Psoas muscle (tissue), 8 donors: ENCODE results near the gene POLE4. TPM values are rescaled to one million over a fixed set of nuclear protein-coding genes. Genes with fewer than 3 reads are reported as not detected.

ENCODE experiments used
- ATAC-seq, 4 donors: fragments of 200-7000 bp; cut with Tn5 transposase; one replicate each; pipeline ENCODE4 v1.9.1; 2020; ENCODE audit warnings: moderate library complexity in 3 of 4, mild to moderate bottlenecking in 2 of 4
- DNase-seq, 2 donors: peaks; one replicate each; pipeline ENCODE4 v3.0.0-alpha.2; 2020
- H3K27ac ChIP-seq: fragments of 200-600 bp; one replicate; pipeline ENCODE4 v1.8.0; 2022
- H3K27me3 ChIP-seq, 3 donors: fragments of 200-600 bp in 1 of 3; one replicate each; pipeline versions ENCODE4 v1.6.1 to v1.8.0; 2013 to 2022; ENCODE audit warnings: low read length in 2 of 3, mild to moderate bottlenecking in 2 of 3, moderate library complexity in 1 of 3; ENCODE audit not compliant: insufficient read depth in 3 of 3
- H3K36me3 ChIP-seq, 2 donors: fragments of 200-600 bp in 1 of 2; one replicate each; pipeline versions ENCODE4 v1.6.1 to v1.8.0; 2013 to 2022; ENCODE audit warnings: low read depth in 1 of 2, mild to moderate bottlenecking in 1 of 2, moderate library complexity in 1 of 2; ENCODE audit not compliant: insufficient read depth in 1 of 2
- H3K4me1 ChIP-seq: fragments of 200-600 bp; one replicate; pipeline ENCODE4 v1.8.0; 2022
- H3K4me3 ChIP-seq: fragments of 200-600 bp; one replicate; pipeline ENCODE4 v1.8.0; 2022; ENCODE audit warnings: mild to moderate bottlenecking
- H3K9me3 ChIP-seq: fragments of 200-600 bp; one replicate; pipeline ENCODE4 v1.8.0; 2022
- CTCF ChIP-seq: fragments of 200-600 bp; IDR thresholded peaks from one replicate; pipeline ENCODE4 v1.8.0; 2022; ENCODE audit warnings: antibody characterized with exemption
- WGBS, 3 donors: extraction: QIAGEN DNeasy Blood & Tissue Kit; methylation state at CpG; one replicate each; pipeline versions ENCODE4 v1.1.6 to v1.1.7; 2013; 5-methylcytosine and 5-hydroxymethylcytosine counted together
- intact Hi-C, 2 donors: fragments of 100-400 bp; cut with DNase I; formaldehyde crosslinking; loops; one replicate each; pipeline versions ENCODE4 v1.11.0 to v1.14.2; 2022
- long read RNA-seq, 2 donors: library from polyadenylated mRNA; unstranded; transcript quantifications; one replicate each; pipeline ENCODE4 v2.0.0, GENCODE V29; 2021
- polyA plus RNA-seq, 3 donors: library from polyadenylated mRNA; stranded (reverse); fragments of 200-250 nt; gene quantifications; one replicate each; pipeline ENCODE4 v1.2.3, GENCODE V29; 2013
- total RNA-seq, 4 donors: library from RNA; stranded (reverse); fragmentation: NEBNext Ultra II Directional in 2 of 4; extraction: Animal tissue kit (Norgen Biotek cat#: 25700) in 2 of 4; gene quantifications; one replicate each; pipeline versions ENCODE4 v1.2.1 to v1.2.4, GENCODE V29; 2021 to 2023
- donor health status: healthy with polysubstance abuse.
- donor health status: DM: no; HTN: no; CAD: no; lungs with moderate emphysema.
- donor health status: Bipolar disorder and iron deficiency.
- donor health status: healthy.
- donor health status: DM: yes; HTN: yes; CAD: no.
- donor health status: DM: no; HTN: no; CAD: no.
- donor health status: DM: no; HTN: no; CAD: no.
- donor health status: DM: yes; HTN: yes; CAD: no.

The POLE4 gene
- total RNA-seq: 10 to 100 TPM; 53.4 to 96.6 (median 72.8) TPM
- polyA plus RNA-seq: 100 to 1,000 TPM in 1 of 3 donors, 10 to 100 TPM in 2; 77.7 to 106 (median 78.2) TPM
- long read RNA-seq, donor 1, transcript POLE4-205 (4 exons, 1,248 nt): major isoform, 19 of 22 reads
- long read RNA-seq, donor 1, partial matches to known transcripts: 2 of 22 reads
- long read RNA-seq, donor 1, other reads (novel, unspliced or antisense): 1 of 22 reads
- long read RNA-seq, donor 2, transcript POLE4-205 (4 exons, 1,248 nt): major isoform, 18 of 20 reads
- long read RNA-seq, donor 2, partial matches to known transcripts: 0 of 20 reads
- long read RNA-seq, donor 2, other reads (novel, unspliced or antisense): 2 of 20 reads

GRCh38 chr2:74958274-74959105 lies at the start of gene POLE4:
POLE4 (plus strand) TSS chr2:74958643; CDS start chr2:74958680, 37 bp downstream.
- Histone ChIP-seq H3K36me3 (peaks cover 3 to 39% of the 10 kb centered on the region in 2 donors), H3K4me3 (peak within 1 kb of the TSS; percentile 70), H3K4me1 (peaks cover 21% of the 10 kb centered on the region), H3K9me3 (no peaks in the 10 kb centered on the region), H3K27me3 (no peaks in the 10 kb centered on the region), H3K27ac (peak within 1 kb of the TSS; percentile 90)
- 0 to 1% (median 1%) methylated on average over 57 to 81 of the region's 81 CpGs for WGBS, 3 donors
- intact Hi-C loops: loop anchor here in 1 of 2 donors (10.0 kb wide), 1 partner anchor 756 kb away; the partner anchor contains the start of gene GCFC2
- TF ChIP-seq CTCF: no peak
- DNase-seq (peak; percentile 94 to 97), ATAC-seq (peak; percentile 99)

GRCh38 chr2:74908748-74909444 lies 49.5 kb upstream of the POLE4 start:
- Histone ChIP-seq H3K36me3 (no peaks in the 10 kb centered on the region), H3K27me3 (peaks cover 0 to 17% (median 3%) of the 10 kb centered on the region in 3 donors), H3K4me1 (no peaks in the 10 kb centered on the region), H3K27ac (no peak overlapping the region), H3K4me3 (no peak overlapping the region), H3K9me3 (no peaks in the 10 kb centered on the region)
- intact Hi-C loops: no loop called here
- no peak for TF ChIP-seq CTCF
- 31 to 38% (median 38%) methylated on average over 31 of the region's 31 CpGs for WGBS, 3 donors
- no peak for ATAC-seq
- DNase-seq: no peak

- WGBS, 3 donors: 66 to 69% (median 69%) methylated on average over 1 of the region's 1 CpG
- intact Hi-C loops: no loop called here
- Histone ChIP-seq H3K4me1 (no peaks in the 10 kb centered on the region), H3K27ac (no peak overlapping the region), H3K4me3 (no peak overlapping the region), H3K36me3 (no peaks in the 10 kb centered on the region), H3K9me3 (no peaks in the 10 kb centered on the region), H3K27me3 (peaks cover 0 to 17% (median 6%) of the 10 kb centered on the region in 3 donors)
- no peak for TF ChIP-seq CTCF
- no peak for DNase-seq
- ATAC-seq: no peak
Observed at GRCh38 chr2:74910245-74910644, 48.2 kb upstream of the POLE4 start.

GRCh38 chr2:74911061-74911460 lies 47.4 kb upstream of the POLE4 start:
- intact Hi-C loops: no loop called here
- 38 to 50% (median 45%) methylated on average over 4 of the region's 4 CpGs for WGBS, 3 donors
- H3K4me1 ChIP-seq: no peaks in the 10 kb centered on the region
- peaks cover 0 to 17% (median 6%) of the 10 kb centered on the region in 3 donors for H3K27me3 ChIP-seq
- no peak for ATAC-seq
- no peak for DNase-seq
- no peak overlapping the region for H3K4me3 ChIP-seq
- H3K27ac ChIP-seq: no peak overlapping the region
- no peaks in the 10 kb centered on the region for H3K36me3 ChIP-seq
- no peak for TF ChIP-seq CTCF
- H3K9me3 ChIP-seq: no peaks in the 10 kb centered on the region
